Brain pericyte (primary cell): ENCODE data around the gene FAM117A.
"Not testable (repeated sequence)": the region's sequence is repeated elsewhere in the genome, so short reads cannot be mapped to it uniquely, and the experiment has no call there.

Source experiments
- DNase-seq: peaks from one replicate; pipeline ENCODE4 v3.0.0-alpha.2; 2012; ENCODE audit warnings: low read depth, low spot score

Gene FAM117A

GRCh38 chr17:49764559-49765180, 739 bp upstream of the FAM117A start:
- no peak for DNase-seq

- no peak for DNase-seq
Observed at GRCh38 chr17:49762151-49762941, 1.6 kb downstream of the FAM117A start.

- no peak for DNase-seq
Observed at GRCh38 chr17:49760932-49761558, 2.9 kb downstream of the FAM117A start.

- no peak for DNase-seq
Observed at GRCh38 chr17:49760296-49760695, 3.6 kb downstream of the FAM117A start.

GRCh38 chr17:49759203-49759602, 4.7 kb downstream of the FAM117A start:
- no peak for DNase-seq

- not testable (repeated sequence) for DNase-seq
Observed at GRCh38 chr17:49758464-49759010, 5.4 kb downstream of the FAM117A start.

GRCh38 chr17:49757151-49757777, 6.7 kb downstream of the FAM117A start:
- DNase-seq = no peak

GRCh38 chr17:49756323-49757150, 7.4 kb downstream of the FAM117A start:
- no peak for DNase-seq

- DNase-seq = no peak
Observed at GRCh38 chr17:49755663-49756283, 8.2 kb downstream of the FAM117A start.

GRCh38 chr17:49753959-49754391, 10.0 kb downstream of the FAM117A start:
- no peak for DNase-seq

- no peak for DNase-seq
Observed at GRCh38 chr17:49752508-49752907, 11.4 kb downstream of the FAM117A start.

GRCh38 chr17:49749730-49750129, 14.2 kb downstream of the FAM117A start:
- DNase-seq = no peak

- no peak for DNase-seq
Observed at GRCh38 chr17:49748791-49749190, 15.1 kb downstream of the FAM117A start.

- no peak for DNase-seq
Observed at GRCh38 chr17:49748223-49748622, 15.7 kb downstream of the FAM117A start.

- no peak for DNase-seq
Observed at GRCh38 chr17:49747632-49748031, 16.3 kb downstream of the FAM117A start.

- DNase-seq = no peak
Observed at GRCh38 chr17:49746791-49747490, 17.0 kb downstream of the FAM117A start.

- no peak for DNase-seq
Observed at GRCh38 chr17:49745175-49746139, 18.5 kb downstream of the FAM117A start.

- DNase-seq = no peak
Observed at GRCh38 chr17:49742166-49742638, 21.7 kb downstream of the FAM117A start.

- DNase-seq = no peak
Observed at GRCh38 chr17:49741692-49742076, 22.2 kb downstream of the FAM117A start.
